GM11168 (cell line): Measurements from ENCODE around the gene CD7.

ENCODE experiments used
- in situ Hi-C: fragments of 300-500 bp; cut with MboI; formaldehyde crosslinking; loops from one replicate; pipeline ENCODE4 v1.12.0; 2022; ENCODE audit warnings: low sequenced_read_pairs; ENCODE audit not compliant: unreplicated experiment

CD7 gene

DNA sequence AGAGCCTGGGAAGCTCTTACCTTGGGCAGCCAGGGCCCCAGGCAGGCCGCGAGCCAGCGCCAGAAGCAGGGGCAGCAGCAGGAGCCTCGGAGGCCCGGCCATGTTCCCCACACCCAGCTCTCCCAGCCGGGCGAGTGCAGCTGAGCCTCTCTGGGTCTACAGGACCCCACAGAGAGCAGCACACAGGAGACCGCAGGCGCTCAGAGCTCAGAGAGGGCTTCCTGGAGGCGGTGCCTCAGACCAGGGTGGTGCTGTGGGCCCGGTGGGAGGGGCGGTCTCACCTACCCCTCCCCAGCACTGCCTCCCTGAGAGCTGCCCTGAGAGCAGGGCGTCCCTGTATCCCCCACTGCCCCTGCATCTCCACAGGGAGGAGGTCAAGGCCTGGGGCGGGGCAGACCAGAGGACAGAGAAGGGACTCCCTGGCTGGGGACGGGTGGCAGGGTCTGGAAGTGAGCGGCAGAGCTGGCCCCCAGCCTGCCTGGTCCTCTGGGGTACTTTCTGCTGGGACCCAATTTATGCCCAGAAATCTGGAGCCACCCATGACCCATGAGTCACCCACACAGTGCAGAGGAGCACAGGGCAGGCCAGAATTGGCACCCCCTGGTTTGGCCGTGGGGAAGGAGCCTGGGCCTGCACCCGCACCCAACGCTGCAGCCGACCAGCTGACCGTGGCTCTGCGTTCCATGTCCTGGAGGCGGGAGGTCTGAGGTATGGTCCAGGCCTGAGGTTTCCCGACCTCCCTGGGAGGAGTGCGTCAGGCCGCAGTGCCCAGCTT is at the start of gene CD7:
CD7 (minus strand) TSS at position 215 of the 775 bp plus-strand sequence; CDS start at position 102, 113 bp downstream.
- in situ Hi-C loops: no loop called here

DNA sequence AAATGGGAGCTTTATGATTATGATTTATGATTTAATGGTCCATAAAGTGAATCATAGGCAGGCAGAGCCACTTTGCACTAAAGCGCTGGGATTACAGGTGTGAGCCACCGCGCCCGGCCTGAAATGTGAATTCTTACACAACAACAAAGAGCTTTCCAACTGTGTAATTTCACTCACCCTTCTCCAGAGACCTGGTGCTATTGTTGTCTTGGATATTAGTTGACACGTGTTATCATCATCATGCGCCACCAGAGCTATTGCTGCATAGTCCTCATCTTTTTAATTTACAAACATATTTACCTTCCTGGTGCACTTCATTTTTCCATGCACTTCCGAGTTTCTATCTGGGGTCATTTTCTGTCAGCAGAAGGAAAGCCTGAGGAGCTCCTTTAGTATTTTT is 49.3 kb upstream of the CD7 start:
- in situ Hi-C loops: no loop called here

DNA sequence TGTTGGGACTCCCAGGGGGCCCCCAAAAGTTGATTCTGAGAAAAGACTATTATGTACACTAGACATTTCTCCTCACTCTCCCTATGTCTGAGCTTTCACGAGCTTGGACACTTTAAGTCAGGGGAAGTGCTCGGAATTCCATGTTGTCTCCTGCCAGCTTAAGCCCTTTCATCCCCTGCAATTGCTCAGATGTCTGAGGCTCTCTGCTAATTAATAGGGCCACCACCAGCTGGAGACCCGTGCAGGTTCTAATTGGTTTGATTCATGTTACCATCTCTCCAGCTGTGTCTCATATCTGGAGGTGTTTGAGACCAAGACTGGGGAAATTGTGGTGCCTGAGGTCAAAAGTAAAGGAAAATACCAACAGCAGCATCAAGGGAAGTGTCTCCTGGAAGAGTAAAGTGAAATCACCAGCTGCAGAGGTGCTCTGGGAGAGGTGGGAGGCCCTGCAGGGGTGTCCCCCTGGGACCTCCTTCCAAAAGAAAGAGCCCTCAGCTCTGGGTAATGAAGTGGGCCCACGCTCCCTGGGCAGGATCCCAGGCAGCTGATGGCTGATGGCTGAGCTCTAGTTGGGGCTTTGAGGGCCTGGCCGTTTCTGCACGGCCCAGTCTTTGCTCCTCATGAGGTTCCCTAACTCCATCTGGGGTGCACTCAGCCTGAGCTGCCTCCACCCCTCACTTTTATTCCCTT is 48.3 kb upstream of the CD7 start:
- in situ Hi-C loops: no loop called here

DNA sequence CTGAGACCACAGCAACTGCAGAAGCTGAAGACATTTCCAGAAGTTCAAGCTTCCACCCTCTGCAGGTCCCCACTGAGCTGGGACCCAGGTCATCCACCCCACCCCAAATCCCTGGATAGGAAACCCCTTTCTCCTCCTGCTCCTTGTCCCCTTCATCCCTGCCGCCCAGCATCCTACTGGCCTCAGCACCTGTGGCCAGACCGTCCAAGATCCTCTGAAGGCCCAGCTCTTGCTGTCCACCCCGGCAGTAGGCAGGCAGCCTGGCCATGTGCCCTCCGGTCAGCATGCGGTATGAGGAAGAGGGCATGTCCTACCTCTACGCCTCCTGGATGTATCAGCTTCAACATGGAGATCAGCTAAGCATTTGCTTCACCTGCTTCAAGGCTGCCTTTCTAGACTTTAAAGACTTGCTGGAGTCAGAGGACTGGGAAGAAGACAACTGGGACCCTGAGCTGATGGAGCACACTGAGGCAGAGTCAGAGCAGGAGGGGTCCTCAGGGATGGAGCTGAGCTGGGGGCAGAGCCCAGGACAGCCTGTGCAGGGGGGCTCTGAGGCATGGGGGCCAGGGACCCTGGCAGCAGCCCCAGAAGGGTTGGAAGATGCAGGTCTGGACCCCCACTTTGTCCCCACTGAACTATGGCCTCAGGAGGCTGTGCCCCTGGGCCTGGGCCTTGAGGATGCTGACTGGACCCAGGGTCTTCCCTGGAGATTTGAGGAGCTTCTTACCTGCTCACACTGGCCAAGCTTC is 44.7 kb upstream of the CD7 start:
- in situ Hi-C loops: no loop called here

DNA sequence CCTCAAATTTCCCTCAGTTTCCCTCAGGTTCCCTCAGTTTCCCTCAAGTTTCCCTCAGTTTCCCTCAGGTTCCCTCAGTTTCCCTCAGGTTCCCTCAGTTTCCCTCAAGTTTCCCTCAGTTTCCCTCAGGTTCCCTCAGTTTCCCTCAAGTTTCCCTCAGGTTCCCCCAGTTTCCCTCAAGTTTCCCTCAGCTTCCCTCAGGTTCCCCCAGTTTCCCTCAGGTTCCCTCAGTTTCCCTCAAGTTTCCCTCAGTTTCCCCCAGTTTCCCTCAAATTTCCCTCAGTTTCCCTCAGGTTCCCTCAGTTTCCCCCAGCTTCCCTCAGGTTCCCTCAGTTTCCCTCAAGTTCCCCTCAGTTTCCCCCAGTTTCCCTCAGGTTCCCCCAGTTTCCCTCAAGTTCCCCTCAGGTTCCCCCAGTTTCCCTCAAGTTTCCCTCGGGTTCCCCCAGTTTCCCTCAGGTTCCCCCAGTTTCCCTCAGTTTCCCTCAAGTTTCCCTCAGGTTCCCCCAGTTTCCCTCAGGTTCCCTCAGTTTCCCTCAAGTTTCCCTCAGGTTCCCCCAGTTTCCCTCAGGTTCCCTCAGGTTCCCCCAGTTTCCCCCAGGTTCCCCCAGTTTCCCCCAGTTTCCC is 42.2 kb upstream of the CD7 start:
- in situ Hi-C loops: loop anchor here (5.0 kb wide), 1 partner anchor 58 kb away; the partner anchor contains the start of genes HEXD and OGFOD3

DNA sequence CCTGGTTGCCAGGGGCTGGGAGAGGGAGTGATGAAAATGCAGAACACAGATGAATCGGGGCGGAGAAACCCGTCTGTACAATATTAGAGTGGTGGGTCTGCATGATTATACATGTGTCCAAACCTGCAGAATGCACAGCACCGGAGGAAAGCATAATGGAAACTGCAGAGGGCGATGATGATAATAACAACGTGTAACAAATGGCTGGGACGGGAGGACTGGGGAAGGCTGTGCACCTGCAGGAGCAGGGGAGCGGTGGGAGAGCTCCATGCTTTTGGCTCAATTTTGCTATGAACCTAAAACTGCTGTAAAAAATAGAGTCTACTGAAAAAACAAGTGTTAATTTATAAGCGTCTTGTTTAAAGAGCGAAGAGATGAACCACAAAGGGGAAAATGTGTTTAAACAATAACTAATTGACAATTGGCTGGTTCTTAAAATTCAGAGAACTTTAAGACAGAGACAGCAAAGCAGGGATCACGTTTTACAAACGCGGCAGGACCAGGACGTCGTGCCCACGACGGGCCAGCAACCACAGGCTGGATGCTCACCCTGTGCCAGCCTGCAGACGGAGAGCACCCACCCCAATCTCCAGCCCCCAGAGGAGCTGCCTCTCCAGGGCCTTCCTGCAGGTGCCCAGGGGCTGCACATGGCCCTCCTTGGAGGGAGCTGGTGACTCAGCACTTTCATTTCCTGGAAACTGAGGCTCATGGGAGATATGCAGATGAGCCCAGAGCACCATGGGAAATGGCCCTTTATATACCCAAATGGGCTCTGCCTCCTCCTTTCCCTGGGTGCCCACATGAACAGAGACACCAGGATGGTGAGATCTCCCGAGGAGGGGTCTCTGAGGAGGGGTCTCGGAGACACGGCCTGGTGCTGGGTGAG is 41.3 kb upstream of the CD7 start, which contains the start of gene TEX19:
TEX19 (plus strand) TSS at position 783 of the 886 bp plus-strand sequence. CDS start 2,904 bp downstream, outside the sequence.
- in situ Hi-C loops: loop anchor here (5.0 kb wide), 1 partner anchor 59 kb away; the partner anchor contains the start of genes HEXD and OGFOD3

DNA sequence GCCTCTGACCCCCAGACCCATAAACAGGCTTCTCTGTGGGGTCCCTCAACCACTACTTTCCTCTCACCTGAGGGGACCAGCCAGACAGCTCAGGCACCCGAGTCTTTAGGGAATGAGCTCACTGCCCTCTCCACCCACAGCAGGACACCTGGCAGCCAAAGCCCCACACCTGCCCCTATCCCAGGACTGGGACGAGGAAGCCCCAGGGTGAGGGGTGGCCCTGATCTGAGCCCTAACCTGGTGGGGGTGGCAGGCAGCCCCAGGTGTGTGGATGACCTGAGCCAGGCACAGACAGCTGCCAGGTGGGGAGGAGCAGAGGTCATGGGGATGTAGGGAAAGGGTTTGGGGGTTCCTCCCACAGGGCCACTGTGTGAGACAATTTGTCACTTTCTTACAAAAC is 40.0 kb upstream of the CD7 start:
- in situ Hi-C loops: loop anchor here (5.0 kb wide), 1 partner anchor 60 kb away; the partner anchor contains the start of genes HEXD and OGFOD3

DNA sequence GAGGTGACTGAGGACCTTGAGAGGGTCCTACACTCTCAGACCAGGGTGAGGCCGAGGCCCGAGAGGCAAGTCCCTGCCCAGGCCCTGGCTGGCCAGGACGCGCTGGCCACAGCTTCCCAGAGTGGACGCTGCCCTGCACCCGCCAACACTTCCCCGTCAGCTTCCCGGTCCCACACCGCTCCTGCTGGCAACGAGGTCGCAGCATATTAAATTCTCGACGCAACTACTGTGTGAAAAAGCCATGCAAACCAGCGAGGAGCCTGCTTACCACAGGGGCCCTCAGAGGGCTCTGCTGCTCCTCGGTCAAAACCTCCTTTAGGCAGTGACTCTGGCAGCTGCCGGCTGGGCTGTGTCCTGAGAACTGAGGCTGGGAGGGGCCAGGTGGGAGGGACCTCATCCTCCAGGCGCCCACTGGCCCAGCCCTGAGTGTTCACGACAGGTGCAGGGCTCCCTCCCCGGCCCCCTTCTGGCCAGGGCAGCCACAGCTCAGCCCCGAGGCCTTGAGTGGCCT is 39.5 kb upstream of the CD7 start:
- in situ Hi-C loops: loop anchor here (5.0 kb wide), 1 partner anchor 60 kb away; the partner anchor contains the start of genes HEXD and OGFOD3

DNA sequence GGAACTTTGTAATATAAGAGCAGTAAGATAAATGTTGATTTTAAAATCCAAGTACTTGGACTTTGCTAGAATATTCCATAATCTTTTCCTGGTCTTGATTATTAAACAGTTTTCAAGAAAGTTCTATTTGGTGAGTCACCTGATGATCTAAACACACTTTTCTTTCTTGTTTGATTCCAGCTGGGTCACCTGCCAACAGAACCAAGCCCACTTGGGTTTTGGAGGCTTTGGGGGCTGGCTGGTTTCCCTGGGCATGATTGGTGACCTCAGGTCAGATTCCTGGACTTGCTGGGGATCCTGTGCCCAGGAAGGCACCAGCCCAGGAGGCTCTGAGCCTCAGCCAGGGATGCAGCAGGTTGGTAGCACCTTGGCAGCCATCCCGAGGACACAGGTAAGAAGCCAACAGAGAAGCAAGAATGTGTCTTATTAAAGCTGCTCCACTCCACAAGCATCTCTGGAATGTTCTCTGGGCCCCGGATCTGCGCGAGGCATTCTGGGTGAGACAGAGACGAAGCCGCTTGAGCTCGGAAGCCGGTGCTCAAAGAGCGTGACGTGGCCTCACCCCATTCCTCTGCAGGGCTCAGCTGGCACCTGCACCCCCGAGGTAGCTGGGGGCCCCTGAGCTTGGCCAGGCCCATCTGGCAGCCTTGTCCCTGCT is 38.5 kb upstream of the CD7 start:
- in situ Hi-C loops: loop anchor here (5.0 kb wide), 1 partner anchor 61 kb away; the partner anchor contains the start of genes HEXD and OGFOD3

DNA sequence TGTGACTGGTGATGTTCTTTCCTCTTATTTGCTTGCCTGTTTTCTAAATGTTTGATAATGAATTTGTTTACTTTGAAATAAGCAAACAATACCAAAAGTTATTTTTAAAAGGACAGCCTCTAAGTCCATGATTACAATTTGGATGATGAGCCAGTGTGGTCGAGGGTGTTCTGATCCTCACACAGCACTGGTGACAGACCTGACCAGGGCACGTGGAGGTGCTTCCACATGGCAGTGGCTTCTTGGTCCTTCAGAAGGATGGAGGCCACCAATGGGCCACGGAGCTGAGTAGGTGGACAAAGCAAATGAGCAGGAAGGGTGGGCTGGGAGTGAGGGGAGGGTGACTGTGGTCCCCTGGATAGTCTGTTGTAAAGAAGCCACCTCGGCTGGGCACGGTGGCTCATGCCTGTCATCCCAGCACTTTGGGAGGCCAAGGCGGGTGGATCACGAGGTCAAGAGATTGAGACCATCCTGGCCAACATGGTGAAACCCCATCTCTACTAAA is 37.4 kb upstream of the CD7 start:
- in situ Hi-C loops: loop anchor here (5.0 kb wide), 1 partner anchor 62 kb away; the partner anchor contains the start of genes HEXD and OGFOD3

DNA sequence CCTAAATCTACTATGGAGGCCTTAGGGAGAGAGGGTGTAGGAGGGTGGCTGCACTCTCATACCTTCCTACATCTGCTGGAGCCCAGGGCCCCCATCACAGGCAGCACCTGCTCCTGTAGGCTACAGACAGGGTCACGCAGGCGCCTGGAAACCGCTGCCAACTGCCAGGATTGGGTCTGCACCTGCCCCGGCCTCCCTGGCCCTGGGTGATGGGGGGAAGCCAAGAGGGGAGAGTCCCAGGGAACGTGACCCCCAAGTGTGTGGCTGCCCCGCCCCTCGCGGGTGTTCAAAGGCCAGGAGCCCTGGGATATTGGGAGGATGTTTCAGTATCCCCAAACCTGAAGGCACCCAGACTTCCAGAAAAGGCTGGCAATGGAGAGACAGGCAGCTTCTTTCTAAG is 36.1 kb upstream of the CD7 start:
- in situ Hi-C loops: no loop called here

DNA sequence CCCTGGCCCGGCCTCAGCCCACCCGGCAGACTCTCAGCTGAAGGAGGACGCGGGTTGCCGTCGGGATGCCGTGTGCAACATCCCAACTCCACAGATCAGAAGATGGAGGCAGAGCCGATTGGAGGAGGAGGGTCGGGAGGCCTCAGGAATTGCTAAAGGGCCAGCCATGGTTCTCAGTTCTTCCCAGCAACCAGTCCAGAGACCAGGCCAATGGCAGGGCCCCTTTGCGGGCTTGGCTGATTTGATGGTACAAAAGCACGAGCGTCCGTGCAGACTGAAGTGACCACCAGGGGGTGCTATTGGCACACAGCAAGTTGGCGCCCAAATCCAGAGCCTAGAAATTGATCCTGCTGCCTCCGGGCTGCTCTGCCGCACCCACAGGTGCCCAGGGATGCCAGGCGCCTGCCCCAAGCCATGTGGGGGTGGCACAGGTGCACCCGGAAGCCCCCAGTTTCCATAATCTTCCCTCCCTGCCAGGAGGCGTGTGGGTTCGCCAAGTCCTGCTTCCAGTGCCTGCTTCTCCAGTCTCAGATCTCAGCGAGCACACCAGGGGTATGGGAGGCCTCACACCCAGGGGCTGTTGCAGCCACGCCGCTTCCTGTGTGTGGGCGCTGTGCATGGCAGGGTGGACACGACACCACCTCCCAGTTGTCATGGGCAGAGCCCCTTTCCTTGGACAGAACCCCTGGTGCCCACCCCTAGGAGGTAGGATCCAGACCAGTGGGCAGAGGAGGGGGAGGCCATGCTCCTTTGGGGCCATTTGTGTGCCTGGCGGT is 34.5 kb upstream of the CD7 start:
- in situ Hi-C loops: no loop called here

DNA sequence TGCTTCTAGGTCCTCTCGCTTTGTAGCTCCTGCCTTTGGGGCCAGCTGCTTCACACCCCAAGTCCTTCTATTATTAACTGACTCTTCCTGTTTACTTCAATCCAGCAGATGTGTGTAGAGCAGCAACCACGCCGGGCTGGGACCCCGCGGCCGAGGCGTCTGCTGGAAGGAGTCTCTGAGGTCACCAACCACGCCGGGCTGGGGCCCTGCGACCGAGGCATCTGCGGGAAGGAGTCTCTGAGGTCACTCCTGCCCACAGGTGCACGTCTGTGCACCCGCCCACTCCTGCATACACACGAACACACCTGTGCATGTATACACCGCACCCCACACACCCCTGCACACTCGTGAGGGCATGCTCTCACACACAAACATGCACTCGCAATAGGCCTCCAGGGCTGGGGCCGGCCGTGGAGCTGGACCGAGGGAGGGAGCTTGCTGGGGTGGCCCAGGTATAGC is 33.9 kb upstream of the CD7 start:
- in situ Hi-C loops: no loop called here

DNA sequence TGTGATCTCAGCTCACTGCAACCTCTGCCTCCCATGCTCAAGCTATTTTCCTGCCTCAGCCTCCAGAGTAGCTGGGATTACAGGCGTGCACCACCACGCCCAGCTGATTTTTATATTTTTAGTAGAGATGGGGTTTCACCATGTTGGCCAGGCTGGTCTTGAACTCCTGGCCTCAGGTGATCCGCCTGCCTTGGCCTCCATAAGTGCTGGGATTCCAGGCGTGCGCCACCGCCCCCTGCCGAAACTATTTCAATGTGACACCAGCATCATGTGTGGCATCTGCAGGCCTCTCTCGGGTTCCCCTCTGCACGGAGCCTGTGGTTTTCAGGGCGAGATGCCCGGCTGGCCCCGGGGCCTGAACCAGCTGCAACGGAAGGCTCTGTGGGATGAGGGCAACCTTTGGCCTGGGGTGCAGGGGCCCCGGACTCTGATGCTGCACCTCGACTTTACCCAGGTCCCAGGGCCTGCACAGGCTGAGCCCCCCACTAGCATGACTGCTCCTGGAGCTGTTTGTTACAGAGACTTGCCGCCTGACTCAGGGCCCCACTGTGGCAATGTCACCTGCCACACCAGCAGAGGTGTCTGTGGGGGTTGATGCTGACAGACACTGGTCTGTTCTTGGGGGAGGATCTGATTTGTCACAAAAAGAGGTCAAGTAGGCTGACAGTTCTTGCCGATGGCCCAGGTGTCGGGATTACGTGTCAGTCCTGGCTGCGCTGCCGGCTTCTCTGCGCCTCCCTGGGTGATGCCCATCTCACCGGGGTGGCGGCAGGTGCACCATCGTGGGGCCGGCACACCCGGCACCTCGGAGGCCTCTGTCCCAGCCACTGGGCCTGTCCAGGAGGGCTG is 33.0 kb upstream of the CD7 start:
- in situ Hi-C loops: no loop called here

DNA sequence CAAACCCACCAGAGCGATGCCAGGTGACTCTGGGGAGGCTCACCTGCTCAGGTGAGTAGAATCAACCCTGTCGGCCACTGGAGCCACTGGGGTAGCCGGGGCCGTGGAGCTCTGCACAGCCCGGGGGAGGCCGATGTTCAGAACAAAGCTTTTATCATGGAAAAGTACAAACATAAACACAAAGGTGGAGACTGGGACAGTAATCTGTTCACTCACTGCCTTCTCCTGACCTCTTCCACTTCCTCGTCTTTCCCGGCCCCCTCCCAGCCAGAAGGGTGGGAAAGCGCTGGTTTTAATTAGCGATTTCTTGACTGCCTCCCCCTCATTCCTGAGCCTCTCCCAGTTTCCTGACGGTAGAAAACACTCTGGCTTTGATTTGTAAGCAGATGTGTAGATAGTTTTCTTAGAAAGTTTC is 31.9 kb upstream of the CD7 start:
- in situ Hi-C loops: no loop called here

DNA sequence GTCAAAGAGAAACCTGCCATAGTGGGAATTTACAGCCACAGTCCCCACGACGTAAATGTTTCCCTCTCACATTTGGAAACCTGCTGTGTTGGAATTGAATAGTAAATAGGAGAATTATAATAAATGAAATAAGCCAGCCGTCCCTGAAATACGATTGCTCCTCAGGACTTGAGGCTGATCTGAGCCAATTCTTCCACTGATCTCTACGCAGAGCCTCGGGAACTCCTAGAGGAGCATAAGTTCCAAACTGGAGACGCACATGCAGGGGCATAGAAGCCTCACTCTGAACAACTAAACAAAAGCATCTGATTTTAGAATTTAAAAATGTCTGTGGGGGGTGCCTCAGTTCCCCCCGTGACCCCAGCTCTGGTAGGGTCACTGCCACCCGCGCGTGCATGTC is 31.5 kb upstream of the CD7 start:
- in situ Hi-C loops: no loop called here
